Measurements from ENCODE around the gene TMEM222.

Gene TMEM222

DNA sequence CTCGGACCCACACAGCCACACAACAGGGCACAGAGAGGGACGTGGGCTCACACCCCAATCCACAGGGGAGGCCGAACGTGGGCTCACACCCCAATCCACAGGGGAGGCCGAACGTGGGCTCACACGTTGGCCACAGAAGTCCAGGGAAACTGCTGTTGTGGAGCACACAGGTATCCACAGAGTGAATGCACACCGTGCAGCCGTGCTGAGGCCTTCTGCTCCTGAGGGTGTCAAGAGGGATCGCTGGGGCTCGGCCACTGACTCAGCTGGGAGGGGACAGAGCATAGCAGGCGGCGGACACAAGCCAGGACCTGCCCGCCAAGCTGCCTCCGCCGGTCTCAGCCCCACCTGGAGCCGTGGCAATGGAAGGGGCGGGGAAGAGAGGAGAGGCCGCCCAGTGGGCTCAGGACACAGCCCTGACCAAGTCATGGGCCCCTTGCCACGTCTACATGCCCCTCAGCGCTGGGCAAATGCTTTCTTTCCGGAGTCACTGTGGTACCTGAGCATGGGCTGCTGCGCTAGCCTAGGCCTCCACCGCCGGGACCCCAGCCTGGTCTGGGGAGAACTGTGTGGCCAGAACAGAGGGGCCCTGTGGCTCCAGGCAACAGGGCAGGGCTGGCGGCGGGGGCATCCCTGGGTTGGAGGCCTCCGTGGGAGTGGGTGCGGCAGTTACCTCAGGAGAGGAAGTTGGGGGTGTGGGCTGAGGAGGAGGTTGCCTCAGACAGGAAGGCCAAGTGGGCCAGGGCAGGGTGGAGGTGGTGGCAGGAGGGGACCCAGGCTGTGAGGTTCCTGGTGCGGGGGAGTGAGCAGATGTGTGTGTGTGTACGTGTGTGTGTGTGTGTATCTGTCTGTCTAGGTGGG lies 21.0 kb downstream of the TMEM222 start:
- DNase-seq, result peak; percentile 62

DNA sequence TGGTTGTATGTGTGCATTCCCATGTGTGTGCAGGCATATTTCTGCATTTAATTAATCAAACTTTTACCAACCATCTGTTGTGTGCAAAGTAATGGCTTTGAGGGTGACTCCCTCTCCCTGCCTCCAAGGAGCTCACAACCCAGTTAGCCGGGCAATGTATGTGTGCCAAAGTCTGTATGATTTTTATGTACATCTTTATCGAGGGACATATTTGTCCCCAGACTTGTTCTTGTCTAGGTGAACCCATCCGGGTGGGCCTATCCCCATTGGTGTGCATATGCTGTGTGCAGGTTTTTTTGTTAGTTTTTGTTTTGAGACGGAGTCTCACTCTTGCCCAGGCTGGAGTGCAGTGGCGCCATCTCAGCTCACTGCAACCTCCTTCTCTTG lies 21.7 kb downstream of the TMEM222 start:
- DNase-seq, result no peak

DNA sequence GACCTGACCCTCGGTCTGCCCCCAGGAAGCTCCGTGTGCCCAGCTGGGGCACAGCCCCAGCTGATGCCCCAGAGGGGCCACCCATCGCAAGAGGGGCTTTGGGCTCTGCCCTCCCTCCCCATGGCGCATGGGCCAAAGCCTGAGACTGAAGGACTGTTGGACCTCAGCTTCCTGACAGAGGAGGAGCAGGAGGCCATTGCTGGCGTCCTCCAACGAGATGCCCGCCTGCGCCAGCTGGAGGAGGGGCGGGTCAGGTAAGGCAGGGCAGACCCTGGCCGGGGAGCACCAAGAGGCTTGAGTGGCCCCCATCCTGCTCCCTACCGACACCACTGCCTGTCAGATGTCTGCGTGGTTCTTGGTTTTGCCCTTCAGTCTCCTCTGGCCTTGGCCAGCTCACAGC lies 23.3 kb downstream of the TMEM222 start:
- no peak for DNase-seq

DNA sequence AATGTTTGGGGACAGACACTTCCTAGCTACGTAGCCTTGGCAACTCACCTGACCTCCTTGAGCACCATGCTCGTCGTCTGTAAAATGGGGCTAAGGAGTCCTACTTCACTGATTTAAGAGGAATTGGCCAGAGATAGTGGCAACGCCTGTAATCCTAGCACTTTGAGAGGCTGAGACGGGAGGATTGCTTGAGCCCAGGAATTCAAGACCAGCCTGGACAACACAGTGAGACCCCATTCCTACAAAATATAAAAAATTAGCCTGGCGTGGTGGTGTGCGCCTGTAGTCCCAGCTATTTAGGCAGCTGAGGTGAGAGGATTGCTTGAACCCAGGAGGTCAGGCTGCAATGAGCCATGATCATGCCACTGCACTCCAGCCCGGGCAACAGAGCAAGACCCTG lies 24.4 kb downstream of the TMEM222 start:
- DNase-seq, result no peak

DNA sequence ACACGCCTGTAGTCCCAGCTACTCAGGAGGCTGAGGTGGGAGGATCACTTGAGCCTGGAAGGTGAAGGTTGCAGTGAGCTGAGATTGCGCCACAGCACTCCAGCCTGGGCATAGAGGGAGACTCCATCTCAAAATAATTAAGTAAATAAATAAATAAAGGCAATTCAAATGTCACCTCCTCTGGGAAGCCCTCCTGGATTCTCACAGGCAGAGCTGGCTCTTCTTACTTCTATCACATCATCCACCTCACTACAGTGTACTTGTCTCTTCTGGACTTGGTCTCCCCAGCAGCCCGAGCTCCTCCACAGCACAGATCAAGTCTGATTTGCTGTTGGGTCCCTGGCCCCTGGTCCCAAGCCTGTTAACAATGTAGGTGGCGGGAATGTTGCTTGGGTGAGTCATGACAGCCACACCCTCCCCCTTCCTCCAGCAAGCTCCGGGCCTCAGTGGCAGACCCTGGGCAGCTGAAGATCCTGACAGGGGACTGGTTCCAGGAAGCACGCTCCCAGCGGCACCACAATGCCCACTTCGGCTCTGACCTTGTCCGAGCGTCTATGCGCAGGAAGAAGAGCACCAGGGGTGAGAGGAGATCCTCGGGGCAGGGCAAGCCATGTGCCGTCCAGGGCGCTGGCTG lies 25.1 kb downstream of the TMEM222 start:
- DNase-seq, result no peak

DNA sequence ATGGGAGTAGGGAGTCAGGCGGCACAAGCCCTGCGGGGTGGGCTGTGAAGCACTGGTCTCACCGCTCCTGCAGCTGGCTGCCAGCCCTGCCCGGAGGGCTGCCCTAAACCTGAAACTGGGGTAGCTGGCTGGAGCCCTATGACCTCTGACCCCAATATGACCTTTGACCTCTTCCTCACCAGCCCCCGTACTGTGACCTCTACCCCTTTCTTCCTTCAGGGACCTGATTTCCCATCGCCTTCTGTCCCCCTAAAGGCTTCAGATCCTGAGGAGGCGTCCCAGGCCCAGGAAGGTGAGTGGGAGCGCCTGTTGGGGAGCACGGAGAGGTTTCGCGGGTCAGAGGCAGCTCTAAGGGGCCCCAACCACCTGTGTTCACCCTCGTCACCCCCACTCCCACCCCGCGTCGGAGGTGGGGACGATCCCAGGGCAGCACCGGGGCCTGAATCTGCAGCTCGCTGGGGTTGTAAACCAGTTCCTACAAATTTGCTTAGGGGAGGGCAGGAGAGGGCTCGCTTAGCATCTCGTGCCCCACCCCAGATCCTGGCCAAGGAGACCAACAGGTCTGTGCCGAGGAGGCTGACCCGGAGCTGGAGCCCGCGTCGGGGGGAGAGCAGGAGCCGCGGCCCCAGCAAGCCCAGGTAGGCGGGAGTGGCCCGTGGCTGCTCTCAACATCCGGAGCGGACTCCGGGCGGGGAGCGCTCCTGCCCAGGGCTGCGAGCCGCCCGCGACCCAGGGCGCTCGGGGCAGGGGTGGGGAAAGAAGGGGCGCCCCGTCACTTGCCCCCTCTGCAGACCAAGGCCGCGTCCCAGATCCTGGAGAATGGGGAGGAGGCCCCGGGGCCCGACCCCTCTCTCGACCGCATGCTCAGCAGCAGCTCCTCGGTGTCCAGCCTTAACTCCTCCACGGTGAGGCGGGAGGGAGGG lies 27.2 kb downstream of the TMEM222 start:
- no peak for DNase-seq

DNA sequence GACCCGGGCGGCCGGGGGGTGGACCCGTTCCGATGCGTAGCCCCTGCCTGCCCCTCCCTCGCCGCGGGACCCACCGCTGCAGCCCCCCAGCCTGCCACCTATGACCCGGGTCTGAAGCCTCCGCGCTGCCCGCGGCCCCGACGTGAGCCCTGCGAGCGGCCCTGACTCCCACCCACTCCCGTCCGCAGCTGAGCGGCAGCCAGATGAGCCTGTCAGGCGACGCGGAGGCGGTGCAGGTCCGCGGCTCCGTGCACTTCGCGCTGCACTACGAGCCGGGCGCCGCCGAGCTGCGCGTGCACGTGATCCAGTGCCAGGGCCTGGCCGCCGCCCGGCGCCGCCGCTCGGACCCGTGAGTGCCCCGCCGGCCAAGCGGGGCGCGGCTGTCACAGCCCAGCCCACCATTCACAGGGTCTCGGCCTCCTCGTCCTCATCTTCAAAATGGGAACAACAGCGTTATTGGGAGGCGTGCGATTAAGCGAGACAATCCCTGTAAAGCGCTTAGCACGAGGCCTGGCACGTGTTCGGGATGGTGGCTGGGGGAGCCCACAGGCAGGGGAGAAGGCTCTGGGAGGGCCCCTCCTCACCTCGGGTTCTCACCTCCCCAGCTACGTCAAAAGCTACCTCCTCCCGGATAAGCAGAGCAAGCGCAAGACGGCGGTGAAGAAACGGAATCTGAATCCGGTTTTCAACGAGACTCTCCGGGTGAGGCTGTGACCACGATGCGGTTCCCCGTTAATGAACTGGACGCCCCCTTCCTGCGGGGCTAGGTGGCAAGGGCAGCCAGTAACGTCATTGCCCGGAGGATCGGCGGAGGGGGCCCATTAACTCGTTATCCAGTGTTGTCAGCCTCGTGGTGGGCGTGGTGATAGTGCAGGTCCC lies 28.1 kb downstream of the TMEM222 start:
- DNase-seq, result no peak

DNA sequence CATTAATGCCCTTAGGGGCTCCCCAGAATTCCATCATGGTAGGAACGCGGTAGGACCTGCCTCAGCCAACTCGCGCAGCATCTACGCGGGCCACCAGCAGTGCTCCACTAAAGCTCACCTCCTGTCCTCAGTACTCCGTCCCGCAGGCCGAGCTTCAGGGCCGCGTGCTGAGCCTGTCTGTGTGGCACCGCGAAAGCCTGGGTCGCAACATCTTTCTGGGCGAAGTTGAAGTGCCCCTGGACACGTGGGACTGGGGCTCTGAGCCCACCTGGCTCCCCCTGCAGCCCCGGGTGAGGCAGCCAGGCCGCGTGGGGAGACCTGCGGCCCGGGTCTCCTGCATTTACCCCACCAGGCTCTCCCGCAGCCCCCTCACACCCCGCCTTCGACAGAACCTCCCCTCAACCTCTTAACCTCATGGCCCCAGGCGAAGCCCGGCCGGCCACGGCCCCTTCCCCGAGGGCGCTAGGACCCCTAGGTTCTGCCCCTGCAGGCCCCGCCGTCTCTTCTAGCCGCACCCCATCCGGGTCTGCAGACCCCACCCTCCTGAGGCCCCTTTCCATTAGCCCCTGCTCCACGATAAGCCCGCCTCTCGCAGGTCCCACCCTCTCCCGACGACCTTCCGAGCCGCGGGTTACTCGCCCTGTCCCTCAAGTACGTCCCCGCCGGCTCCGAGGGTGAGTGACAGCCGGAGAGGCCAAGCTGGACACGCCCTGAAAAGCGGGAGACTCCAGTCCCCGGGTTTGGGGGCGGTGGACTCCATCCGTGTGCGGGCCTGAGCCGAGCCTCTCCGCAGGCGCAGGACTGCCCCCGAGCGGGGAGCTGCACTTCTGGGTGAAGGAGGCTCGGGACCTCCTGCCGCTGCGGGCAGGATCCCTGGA lies 28.9 kb downstream of the TMEM222 start:
- DNase-seq, result no peak

DNA sequence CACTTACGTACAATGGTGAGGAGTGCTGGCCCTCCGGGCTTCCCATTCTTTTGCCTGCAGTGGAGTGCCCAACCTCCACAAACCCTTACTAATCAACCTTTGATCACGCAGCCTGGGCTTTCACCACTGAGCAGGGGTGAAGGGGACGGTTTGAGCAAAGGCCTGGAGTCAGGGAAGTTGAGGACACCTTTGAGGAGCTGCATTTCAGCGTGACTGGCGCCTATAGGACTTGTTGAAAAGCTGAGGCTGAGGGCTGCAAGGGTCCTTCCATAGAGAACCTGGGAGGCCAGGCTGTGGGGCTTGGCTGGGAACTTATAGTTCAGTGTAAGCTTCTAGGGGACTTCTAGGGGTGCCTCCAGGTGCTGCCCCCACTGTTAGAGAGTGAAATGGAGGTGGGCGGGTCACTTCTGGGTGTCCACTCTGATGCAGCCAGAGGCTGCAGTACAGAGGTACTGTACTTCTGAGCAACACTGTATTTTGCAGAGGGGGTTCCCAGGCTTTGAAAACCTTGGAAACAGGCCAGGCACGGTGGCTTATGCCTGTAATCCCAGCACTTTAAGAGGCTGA lies 29.7 kb downstream of the TMEM222 start:
- DNase-seq, result no peak

DNA sequence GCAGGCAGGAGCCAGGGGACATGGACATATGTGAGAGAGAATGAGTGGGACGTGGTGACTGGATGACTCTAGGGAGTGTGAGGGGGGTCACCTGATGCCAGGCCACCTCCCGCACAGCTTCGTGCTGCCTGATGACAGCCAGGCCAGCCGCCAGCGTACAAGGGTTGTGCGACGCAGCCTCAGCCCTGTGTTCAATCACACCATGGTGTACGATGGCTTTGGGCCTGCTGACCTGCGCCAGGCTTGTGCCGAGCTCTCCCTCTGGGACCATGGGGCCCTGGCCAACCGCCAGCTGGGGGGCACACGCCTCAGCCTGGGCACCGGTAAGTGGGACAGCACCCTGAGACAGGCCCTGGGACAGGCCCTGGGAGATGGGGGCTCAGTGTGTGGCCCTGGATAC lies 31.2 kb downstream of the TMEM222 start:
- no peak for DNase-seq

DNA sequence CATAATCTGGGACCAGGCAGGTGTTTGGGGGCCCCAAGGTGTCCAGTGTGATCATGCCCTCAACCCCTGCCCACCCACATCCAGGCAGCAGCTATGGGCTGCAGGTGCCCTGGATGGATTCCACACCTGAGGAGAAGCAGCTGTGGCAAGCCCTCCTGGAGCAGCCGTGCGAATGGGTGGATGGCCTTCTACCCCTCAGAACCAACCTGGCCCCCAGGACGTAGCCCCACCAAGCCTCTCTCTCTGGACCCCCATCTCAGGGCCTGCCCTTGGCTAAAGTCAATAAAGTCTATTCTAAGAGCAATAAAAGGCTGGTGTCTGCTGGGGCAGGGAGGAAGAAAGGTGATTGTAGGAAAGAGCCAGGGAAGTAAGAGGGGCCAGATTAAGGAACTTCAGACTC lies 31.7 kb downstream of the TMEM222 start:
- DNase-seq, result no peak

DNA sequence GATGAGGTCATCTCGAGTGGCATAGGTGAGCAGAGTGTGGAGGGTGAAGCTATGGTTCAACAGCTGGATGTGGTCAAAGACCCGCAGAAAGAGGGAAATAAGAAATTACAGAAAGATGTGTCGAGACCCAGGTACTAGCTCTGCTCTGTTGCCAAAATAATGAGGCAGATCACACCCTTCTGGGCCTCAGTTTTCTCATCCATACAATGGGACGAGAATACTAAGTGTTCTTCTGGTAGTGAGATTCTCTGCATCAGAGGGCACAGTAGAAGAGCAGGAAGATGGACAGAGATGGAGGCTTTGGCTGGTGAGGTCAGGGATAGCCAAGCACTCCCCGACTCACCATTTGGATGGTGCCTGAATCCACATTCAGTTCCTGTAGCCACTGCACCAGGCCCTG lies 33.7 kb downstream of the TMEM222 start:
- no peak for DNase-seq

DNA sequence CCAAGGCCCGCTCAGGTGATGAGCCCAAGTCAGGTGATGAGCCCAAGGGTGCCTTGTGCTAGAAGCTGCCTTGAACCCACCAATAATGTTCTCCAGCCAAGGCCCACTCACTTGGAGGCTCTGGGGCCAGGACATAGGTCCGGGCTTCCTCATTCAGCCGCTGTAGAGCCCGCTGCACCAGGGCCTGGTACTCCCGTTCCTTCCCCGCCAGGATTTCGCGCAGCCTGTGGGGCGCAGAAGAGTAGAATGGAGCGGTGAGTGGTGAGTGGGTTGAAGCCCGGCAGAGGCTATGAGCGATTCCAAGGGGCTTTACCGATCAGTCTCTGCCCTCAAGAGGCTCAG lies 34.3 kb downstream of the TMEM222 start:
- no peak for DNase-seq

DNA sequence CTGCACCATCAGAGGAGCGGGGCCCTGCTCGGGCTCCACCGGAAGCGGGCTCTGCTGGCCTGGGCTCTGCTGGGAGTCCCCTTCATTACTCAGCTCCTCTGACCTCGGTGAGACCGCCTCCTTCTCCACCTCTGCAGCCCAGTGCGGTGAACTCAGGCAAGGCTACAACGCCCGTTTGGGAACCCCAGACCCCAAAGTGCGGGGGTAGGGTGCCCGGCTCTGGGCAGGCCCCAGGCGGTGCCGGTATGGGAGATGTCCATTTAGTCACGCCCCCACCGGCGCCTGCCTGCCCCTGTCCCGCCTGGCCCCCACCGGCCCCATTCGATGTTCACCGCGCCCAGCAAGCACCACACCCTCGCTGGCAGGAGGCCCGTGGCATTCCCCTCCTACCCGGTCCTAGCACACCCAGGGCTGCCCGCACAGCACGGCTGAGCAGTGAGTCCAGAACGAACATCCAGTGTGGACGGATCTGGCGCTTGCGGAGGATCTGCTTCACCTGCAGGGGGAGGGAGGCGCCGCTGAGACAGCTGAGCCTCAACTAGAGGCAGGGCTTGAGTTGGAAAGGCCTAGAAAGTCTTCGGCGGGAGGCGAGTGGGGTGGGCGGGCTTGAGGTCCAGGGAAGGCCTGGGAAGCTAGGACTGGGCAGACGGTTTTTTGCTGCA lies 34.8 kb downstream of the TMEM222 start:
- no peak for DNase-seq

DNA sequence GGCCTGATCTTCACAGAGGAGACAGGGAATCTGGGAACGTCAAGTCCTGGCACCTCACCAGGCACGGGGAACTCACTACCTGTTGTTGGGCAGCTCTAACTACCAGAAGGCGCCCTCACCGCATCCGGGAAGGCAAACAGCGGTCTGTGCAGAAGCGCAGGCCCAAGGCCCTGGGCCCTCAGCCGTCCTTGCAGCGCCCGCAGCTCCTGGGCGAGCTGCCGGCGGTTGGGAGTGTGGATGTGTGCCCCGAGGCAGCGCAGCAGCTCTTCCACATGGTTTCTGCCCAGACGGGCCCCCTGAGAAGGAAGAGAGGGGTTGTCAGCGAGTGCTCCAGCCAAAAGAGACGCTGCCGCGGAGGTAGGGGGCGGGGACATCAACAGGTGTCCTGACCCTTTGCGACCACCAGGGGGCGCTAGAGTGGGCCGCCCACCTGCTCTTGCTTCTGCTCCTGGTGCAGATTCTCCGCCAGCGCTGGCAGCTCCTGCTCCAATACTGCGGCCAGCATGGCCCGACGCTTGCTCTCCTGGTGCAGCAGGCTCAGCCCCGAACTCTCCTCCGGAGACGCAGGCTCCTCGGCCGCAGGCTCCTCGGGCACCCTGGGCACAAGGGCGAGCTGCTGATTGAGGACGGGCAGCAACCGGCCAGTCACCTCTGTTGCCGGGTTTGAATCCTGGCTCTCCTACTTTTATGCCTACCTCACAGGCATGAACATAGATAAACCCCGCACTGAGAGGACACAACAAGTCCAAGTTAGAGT lies 35.5 kb downstream of the TMEM222 start:
- peak; percentile 79 for DNase-seq

DNA sequence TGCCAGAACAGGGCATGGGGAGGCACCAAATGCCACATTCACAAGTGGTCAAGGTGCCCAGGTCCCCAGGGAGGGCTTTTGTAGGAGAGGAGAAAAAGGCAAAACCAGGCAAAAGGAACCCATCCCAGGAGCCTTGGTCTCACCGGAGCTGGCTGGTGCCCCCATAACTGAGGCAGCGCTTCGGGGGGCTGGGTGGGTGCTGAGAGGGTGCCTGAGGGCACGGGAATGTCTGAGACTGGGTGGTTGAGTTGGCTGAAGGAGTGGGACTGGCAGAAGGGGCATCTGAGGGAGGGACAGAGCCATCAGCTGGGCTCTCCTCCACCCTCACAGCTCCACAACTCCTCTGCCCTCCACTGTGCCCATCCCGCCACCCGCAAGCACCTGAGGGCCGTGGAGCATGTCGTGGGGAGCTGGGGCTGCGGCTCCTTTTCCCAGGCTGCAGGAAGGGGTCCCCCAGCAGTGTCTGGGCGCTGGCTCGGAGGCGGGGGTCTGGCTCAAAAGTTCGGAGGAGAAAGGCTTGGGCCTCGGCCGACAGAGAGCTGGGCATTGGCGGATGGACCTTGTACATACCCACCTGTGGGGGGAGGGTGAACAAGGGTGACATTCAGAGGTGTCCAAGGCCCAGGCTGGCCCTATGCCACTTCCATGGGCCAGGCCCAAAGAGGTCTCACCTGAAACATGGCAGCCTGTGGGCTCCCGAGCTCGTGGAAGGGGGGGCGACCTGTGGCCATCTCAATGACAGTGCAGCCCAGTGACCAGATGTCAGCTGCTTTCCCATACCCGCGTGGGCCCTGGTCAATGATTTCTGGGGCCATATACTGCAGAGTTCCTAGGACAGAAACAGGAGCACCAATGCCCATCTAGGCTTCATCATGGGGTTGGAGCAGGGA lies 36.3 kb downstream of the TMEM222 start:
- no peak for DNase-seq

DNA sequence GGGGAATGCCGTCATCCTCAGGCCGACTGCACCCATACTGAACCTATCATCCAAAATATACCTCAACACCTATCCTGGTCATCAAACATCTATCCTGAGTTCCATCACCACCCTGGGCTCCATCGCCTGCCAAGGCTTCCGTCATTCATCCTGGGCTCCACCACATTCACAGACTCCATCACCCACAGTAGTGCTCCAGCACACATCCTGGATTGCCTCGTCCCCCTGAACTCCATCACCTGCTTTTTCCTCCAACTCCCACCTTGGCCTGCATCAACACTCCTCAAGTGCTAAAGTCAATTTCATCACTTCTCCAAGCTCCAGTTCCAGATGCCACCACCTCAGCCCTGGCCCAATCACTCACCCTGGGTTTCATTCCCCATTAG lies 37.0 kb downstream of the TMEM222 start:
- no peak for DNase-seq

DNA sequence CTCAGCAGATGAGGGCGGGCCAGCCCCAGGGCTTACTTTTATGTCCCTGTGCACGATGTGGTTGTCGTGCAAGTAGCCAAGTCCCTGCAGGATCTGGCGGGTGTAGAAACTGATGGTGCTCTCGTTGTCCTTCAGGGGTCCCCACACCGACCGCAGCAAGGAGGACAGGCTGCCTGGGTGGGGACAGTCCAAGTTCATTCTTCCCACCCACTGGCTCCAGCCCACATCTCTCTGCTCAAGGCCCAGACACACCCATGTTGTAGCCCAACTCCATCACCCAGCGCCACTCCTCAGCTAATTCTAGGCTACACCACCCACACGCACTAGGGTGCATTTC lies 37.8 kb downstream of the TMEM222 start:
- no peak for DNase-seq
